GM12865 (cell line): ENCODE measurements around the gene PDS5A.
A peak's percentile ranks its signal among the peaks of the same experiment; 100 is the strongest.

Experiments used
- DNase-seq: peaks from one replicate; pipeline ENCODE4 v3.0.0; 2010; ENCODE audit warnings: low read depth
- H3K4me3 ChIP-seq: 2 replicates; pipeline ENCODE4 v1.5.1; 2011; ENCODE audit warnings: mild to moderate bottlenecking, low read depth, low read length, control low read depth
- CTCF ChIP-seq: IDR thresholded peaks from 2 replicates; pipeline ENCODE4 v1.5.1; 2011; ENCODE audit warnings: low read length, control low read depth, low read depth, inconsistent platforms; ENCODE audit not compliant: insufficient read depth; ENCODE audit errors: missing control alignments

The PDS5A gene

GRCh38 chr4:39881789-39882188, 95.9 kb downstream of the PDS5A start:
- DNase-seq: no peak
- TF ChIP-seq CTCF: no peak
- no peak overlapping the region for H3K4me3 ChIP-seq

- no peak overlapping the region for H3K4me3 ChIP-seq
- no peak for DNase-seq
- no peak for TF ChIP-seq CTCF
Measured at GRCh38 chr4:39877971-39878370, 99.7 kb downstream of the PDS5A start.

GRCh38 chr4:39873823-39874222, 103.9 kb downstream of the PDS5A start:
- TF ChIP-seq CTCF: no peak
- DNase-seq: peak; percentile 15
- H3K4me3 ChIP-seq: no peak overlapping the region

- TF ChIP-seq CTCF: no peak
- H3K4me3 ChIP-seq: no peak overlapping the region
- DNase-seq: no peak
Measured at GRCh38 chr4:39865280-39865679, 112.4 kb downstream of the PDS5A start.

GRCh38 chr4:39864391-39864790, 113.3 kb downstream of the PDS5A start:
- no peak overlapping the region for H3K4me3 ChIP-seq
- no peak for DNase-seq
- no peak for TF ChIP-seq CTCF

- no peak overlapping the region for H3K4me3 ChIP-seq
- TF ChIP-seq CTCF: no peak
Measured at GRCh38 chr4:39860804-39861203, 116.9 kb downstream of the PDS5A start.

GRCh38 chr4:39855909-39856512, 121.7 kb downstream of the PDS5A start:
- DNase-seq: no peak
- no peak overlapping the region for H3K4me3 ChIP-seq
- TF ChIP-seq CTCF: no peak

More at GRCh38 chr4:39860804-39861203, 116.9 kb downstream of the PDS5A start:
- DNase-seq: no peak
